GM12878 (cell line): ENCODE results near the gene MLLT3. TPM values are rescaled to one million over a fixed set of nuclear protein-coding genes. Genes with fewer than 3 reads are reported as not detected.

ENCODE experiments used
- BCL11A ChIP-seq: IDR thresholded peaks from 2 replicates; pipeline ENCODE4 v1.6.1; 2011; ENCODE audit warnings: low read depth, low read length
- CBFB ChIP-seq: IDR thresholded peaks from 2 replicates; pipeline ENCODE4 v1.6.1; 2016; ENCODE audit warnings: antibody characterized with exemption, low read depth
- CHD1 ChIP-seq: IDR thresholded peaks from 2 replicates; pipeline ENCODE4 v1.6.1; 2012; ENCODE audit warnings: low read depth, low read length, improper control_type of control experiment
- CREB1 ChIP-seq: IDR thresholded peaks from 2 replicates; pipeline ENCODE4 v1.6.1; 2012; ENCODE audit warnings: low read depth, mild to moderate bottlenecking, inconsistent platforms
- CREM ChIP-seq: IDR thresholded peaks from 2 replicates; pipeline ENCODE4 v1.6.1; 2014; ENCODE audit warnings: antibody characterized with exemption, low read depth
- EGR1 ChIP-seq, 2 experiments: IDR thresholded peaks; 1 replicate in 1 of 2; 2 replicates in 1 of 2; pipeline ENCODE4 v1.6.1; 2011 to 2012; ENCODE audit warnings: low read depth in 2 of 2, low read length in 2 of 2, borderline replicate concordance in 1 of 2, mild to moderate bottlenecking in 1 of 2, moderate library complexity in 1 of 2
- EP300 ChIP-seq, 2 experiments: fragments of 150-350 bp in 1 of 2; IDR thresholded peaks; 2 replicates each; pipeline ENCODE4 v1.6.1; 2011 to 2012; ENCODE audit warnings: low read depth in 2 of 2, low read length in 2 of 2, borderline replicate concordance in 1 of 2, improper control_type of control experiment in 1 of 2, inconsistent platforms in 1 of 2; ENCODE audit not compliant: control insufficient read depth in 1 of 2
- HCFC1 ChIP-seq: fragments of 150-350 bp; IDR thresholded peaks from 2 replicates; pipeline ENCODE4 v1.6.1; 2014; ENCODE audit warnings: low read length
- HDAC2 ChIP-seq: fragments of 200-600 bp; sonication (generic); IDR thresholded peaks from 2 replicates; pipeline ENCODE4 v1.6.1; 2017
- LARP7 ChIP-seq: fragments of 450-650 bp; IDR thresholded peaks from 2 replicates; pipeline ENCODE4 v1.6.1; 2017; ENCODE audit warnings: mild to moderate bottlenecking
- MEF2A ChIP-seq: IDR thresholded peaks from 2 replicates; pipeline ENCODE4 v1.6.1; 2011; ENCODE audit warnings: low read depth, mild to moderate bottlenecking, low read length, moderate library complexity; ENCODE audit not compliant: insufficient read depth
- MEF2B ChIP-seq: fragments of 450-650 bp; IDR thresholded peaks from 2 replicates; pipeline ENCODE4 v1.6.1; 2018; ENCODE audit warnings: mild to moderate bottlenecking, moderate library complexity; ENCODE audit not compliant: partially characterized antibody, poor library complexity, severe bottlenecking
- MTA2 ChIP-seq: fragments of 450-650 bp; IDR thresholded peaks from 2 replicates; pipeline ENCODE4 v1.6.1; 2016; ENCODE audit warnings: low read depth, mild to moderate bottlenecking, moderate library complexity
- polyA plus RNA-seq, 11 experiments: library from polyadenylated mRNA; depleted of rRNA in 4 of 11; unstranded in 6 of 11; stranded (reverse) in 5 of 11; fragments of >200 nt; fragmentation: Nextera tagmentation in 4 of 11; fragmentation: Illumina TruSeq in 1 of 11; extraction: Ambion mirVana in 4 of 11; extraction: Trizol in 1 of 11; gene quantifications; 1 replicate in 1 of 11; 2 replicates in 10 of 11; pipeline versions ENCODE4 v1.2.1 to v1.2.3, GENCODE V29; 2011 to 2016; ENCODE audit warnings: inconsistent platforms in 2 of 11, missing spikeins in 2 of 11, low read depth in 1 of 11
- total RNA-seq, 4 experiments: library from RNA; depleted of rRNA in 3 of 4; stranded (reverse); fragments of >200 nt in 3 of 4; fragmentation: Illumina TruSeq in 1 of 4; extraction: Trizol in 1 of 4; gene quantifications; 2 replicates each; pipeline versions ENCODE4 v1.2.1 to v1.2.3, GENCODE V29; 2013 to 2021
- TF ChIP-seq, protein P1 (sequence below): IDR thresholded peaks from 2 replicates; pipeline ENCODE4 v1.6.1; 2011; ENCODE audit warnings: low read depth, low read length, improper control_type of control experiment, borderline replicate concordance
- TF ChIP-seq, protein P2 (sequence below): fragments of 150-350 bp; IDR thresholded peaks from 2 replicates; pipeline ENCODE4 v1.6.1; 2016; ENCODE audit warnings: low read depth, low read length
- TF ChIP-seq, protein P3 (sequence below): fragments of 450-650 bp; formaldehyde crosslinking; IDR thresholded peaks from 2 replicates; pipeline ENCODE4 v1.5.0; 2022; ENCODE audit warnings: mild to moderate bottlenecking, missing genetic modification characterization
- TF ChIP-seq, protein P4 (sequence below), 3 experiments: IDR thresholded peaks in 2 of 3; conservative IDR thresholded peaks in 1 of 3; 2 replicates each; pipeline ENCODE4 v1.5.1; 2011; ENCODE audit warnings: low read depth in 3 of 3, low read length in 3 of 3, mild to moderate bottlenecking in 3 of 3, control low read depth in 2 of 3, moderate library complexity in 2 of 3, inconsistent platforms in 1 of 3, mixed read lengths in 1 of 3; ENCODE audit not compliant: control insufficient read depth in 2 of 3, insufficient read depth in 1 of 3; ENCODE audit errors: extremely low read depth in 1 of 3
- TF ChIP-seq, protein P5 (sequence below): IDR thresholded peaks from 2 replicates; pipeline ENCODE4 v1.6.1; 2011; ENCODE audit warnings: low read depth, mild to moderate bottlenecking, low read length, moderate library complexity, borderline replicate concordance; ENCODE audit errors: extremely low read depth

Gene MLLT3
- total and polyA plus RNA-seq, 10 of the 15 experiments (the other 5 are each of a cell fraction or from before 2014, with no cell fraction given): 17.7 to 72.3 (median 35.6) TPM

DNA sequence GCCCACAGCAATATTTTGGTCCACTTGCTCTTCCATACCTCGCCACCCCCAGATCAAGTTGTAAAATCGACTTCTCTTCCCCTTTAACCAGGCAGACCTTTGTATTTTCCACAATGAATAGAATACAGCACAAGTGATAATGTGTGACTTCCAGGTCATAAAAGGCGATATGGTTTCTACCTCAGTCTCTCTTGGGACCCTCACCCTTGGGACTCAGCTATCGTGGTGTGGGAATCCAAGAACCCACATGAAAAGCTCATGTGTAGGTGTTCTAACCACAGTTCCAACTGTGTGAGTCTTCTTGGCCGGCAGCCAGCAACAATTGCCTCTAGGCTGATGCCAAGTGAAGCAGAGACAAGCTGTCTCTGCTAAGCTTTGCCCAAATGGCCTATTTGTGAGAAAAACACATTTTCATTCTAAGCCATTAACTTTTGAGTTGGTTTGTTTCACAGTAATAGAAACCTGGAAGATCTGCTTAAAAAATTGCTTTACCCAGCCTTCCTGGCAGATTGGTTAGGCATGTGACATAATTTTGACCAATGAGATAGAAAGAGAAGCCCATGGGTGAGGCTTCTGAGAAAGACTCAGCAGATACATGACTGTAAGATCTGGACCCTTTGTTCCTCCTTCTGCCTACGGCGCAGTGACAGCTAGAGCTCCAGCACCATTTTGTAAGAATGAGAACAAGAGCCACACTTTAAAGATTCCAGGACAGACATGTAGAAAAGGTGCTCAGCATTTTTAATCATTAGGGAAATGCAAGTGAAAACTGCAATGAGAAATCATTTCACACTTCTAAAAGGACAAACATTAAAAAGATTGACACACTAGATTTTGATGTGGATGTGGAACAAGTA, 18.3 kb upstream of the MLLT3 start (continued):
- TF ChIP-seq, protein P1, sequence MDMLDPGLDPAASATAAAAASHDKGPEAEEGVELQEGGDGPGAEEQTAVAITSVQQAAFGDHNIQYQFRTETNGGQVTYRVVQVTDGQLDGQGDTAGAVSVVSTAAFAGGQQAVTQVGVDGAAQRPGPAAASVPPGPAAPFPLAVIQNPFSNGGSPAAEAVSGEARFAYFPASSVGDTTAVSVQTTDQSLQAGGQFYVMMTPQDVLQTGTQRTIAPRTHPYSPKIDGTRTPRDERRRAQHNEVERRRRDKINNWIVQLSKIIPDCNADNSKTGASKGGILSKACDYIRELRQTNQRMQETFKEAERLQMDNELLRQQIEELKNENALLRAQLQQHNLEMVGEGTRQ: peak; percentile 75
- TF ChIP-seq MTA2 (peak; percentile 92), EGR1 (IDR thresholded peaks at IDR 0.05; ENCODE audit: borderline replicate concordance in 1 of 2, low read depth in 2 of 2, low read length in 2 of 2) (peak in 1 of 2 experiments; percentile 84; a peak in 2 of 3 replicates), HDAC2 (no peak), CREM (peak; percentile 90), HCFC1 (no peak), CHD1 (peak; percentile 86; the same call in 1 of the 2 replicates), LARP7 (peak; percentile 81; the same call in 1 of the 2 replicates), CBFB (peak; percentile 99), CREB1 (peak; percentile 68), MEF2B (peak; percentile 100), BCL11A (peak; percentile 97), MEF2A (0 out of 2 replicates have a peak, but pooled peaks have one; percentile 60), EP300 (IDR thresholded peaks at IDR 0.05; ENCODE audit: borderline replicate concordance in 1 of 2, control insufficient read depth in 1 of 2, low read depth in 2 of 2, low read length in 2 of 2) (peak; percentile 67 to 90; a peak in 3 of 4 replicates)
- TF ChIP-seq, protein P2, sequence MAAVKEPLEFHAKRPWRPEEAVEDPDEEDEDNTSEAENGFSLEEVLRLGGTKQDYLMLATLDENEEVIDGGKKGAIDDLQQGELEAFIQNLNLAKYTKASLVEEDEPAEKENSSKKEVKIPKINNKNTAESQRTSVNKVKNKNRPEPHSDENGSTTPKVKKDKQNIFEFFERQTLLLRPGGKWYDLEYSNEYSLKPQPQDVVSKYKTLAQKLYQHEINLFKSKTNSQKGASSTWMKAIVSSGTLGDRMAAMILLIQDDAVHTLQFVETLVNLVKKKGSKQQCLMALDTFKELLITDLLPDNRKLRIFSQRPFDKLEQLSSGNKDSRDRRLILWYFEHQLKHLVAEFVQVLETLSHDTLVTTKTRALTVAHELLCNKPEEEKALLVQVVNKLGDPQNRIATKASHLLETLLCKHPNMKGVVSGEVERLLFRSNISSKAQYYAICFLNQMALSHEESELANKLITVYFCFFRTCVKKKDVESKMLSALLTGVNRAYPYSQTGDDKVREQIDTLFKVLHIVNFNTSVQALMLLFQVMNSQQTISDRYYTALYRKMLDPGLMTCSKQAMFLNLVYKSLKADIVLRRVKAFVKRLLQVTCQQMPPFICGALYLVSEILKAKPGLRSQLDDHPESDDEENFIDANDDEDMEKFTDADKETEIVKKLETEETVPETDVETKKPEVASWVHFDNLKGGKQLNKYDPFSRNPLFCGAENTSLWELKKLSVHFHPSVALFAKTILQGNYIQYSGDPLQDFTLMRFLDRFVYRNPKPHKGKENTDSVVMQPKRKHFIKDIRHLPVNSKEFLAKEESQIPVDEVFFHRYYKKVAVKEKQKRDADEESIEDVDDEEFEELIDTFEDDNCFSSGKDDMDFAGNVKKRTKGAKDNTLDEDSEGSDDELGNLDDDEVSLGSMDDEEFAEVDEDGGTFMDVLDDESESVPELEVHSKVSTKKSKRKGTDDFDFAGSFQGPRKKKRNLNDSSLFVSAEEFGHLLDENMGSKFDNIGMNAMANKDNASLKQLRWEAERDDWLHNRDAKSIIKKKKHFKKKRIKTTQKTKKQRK: no peak
- TF ChIP-seq, protein P3, sequence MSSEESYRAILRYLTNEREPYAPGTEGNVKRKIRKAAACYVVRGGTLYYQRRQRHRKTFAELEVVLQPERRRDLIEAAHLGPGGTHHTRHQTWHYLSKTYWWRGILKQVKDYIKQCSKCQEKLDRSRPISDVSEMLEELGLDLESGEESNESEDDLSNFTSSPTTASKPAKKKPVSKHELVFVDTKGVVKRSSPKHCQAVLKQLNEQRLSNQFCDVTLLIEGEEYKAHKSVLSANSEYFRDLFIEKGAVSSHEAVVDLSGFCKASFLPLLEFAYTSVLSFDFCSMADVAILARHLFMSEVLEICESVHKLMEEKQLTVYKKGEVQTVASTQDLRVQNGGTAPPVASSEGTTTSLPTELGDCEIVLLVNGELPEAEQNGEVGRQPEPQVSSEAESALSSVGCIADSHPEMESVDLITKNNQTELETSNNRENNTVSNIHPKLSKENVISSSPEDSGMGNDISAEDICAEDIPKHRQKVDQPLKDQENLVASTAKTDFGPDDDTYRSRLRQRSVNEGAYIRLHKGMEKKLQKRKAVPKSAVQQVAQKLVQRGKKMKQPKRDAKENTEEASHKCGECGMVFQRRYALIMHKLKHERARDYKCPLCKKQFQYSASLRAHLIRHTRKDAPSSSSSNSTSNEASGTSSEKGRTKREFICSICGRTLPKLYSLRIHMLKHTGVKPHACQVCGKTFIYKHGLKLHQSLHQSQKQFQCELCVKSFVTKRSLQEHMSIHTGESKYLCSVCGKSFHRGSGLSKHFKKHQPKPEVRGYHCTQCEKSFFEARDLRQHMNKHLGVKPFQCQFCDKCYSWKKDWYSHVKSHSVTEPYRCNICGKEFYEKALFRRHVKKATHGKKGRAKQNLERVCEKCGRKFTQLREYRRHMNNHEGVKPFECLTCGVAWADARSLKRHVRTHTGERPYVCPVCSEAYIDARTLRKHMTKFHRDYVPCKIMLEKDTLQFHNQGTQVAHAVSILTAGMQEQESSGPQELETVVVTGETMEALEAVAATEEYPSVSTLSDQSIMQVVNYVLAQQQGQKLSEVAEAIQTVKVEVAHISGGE (CRISPR knock-in tag): no peak
- TF ChIP-seq, protein P4, sequence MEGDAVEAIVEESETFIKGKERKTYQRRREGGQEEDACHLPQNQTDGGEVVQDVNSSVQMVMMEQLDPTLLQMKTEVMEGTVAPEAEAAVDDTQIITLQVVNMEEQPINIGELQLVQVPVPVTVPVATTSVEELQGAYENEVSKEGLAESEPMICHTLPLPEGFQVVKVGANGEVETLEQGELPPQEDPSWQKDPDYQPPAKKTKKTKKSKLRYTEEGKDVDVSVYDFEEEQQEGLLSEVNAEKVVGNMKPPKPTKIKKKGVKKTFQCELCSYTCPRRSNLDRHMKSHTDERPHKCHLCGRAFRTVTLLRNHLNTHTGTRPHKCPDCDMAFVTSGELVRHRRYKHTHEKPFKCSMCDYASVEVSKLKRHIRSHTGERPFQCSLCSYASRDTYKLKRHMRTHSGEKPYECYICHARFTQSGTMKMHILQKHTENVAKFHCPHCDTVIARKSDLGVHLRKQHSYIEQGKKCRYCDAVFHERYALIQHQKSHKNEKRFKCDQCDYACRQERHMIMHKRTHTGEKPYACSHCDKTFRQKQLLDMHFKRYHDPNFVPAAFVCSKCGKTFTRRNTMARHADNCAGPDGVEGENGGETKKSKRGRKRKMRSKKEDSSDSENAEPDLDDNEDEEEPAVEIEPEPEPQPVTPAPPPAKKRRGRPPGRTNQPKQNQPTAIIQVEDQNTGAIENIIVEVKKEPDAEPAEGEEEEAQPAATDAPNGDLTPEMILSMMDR (IDR thresholded peaks at IDR 0.05 in 2 of 3, conservative IDR thresholded peaks at IDR 0.05 in 1 of 3; ENCODE audit: control insufficient read depth in 2 of 3, extremely low read depth in 1 of 3, insufficient read depth in 1 of 3, low read depth in 3 of 3, low read length in 3 of 3): no peak
- TF ChIP-seq, protein P5, sequence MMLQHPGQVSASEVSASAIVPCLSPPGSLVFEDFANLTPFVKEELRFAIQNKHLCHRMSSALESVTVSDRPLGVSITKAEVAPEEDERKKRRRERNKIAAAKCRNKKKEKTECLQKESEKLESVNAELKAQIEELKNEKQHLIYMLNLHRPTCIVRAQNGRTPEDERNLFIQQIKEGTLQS: no peak
